Frontal cortex (tissue), 4 donors: ENCODE data around the gene B3GNT2. TPM values are rescaled to one million over a fixed set of nuclear protein-coding genes. Genes with fewer than 3 reads are reported as not detected.
"Not testable (repeated sequence)": the region's sequence is repeated elsewhere in the genome, so short reads cannot be mapped to it uniquely, and the experiment has no call there.

Experiments used
- DNase-seq, 2 donors: peaks; one replicate each; pipeline ENCODE4 v3.0.0; 2012; ENCODE audit warnings: low spot score in 2 of 2
- FAIRE-seq: peaks from 2 replicates; lab custom pipeline; 2012; peaks lifted over from hg19 to GRCh38; lab: Jason Lieb, UNC
- total RNA-seq: library from RNA; depleted of rRNA; stranded (reverse); fragments of >200 nt; gene quantifications from one replicate; pipeline ENCODE4 v1.2.3, GENCODE V29; 2014
- donor health status: control.
- donor health status: control.
- donor health status: control.

The B3GNT2 gene
- total RNA-seq, 1 donor from 2014 or later: 106 TPM

- no peak for FAIRE-seq
- no peak for DNase-seq
Measured at GRCh38 chr2:62184512-62185230, 11.2 kb upstream of the B3GNT2 start.

GRCh38 chr2:62185475-62186155 lies 10.3 kb upstream of the B3GNT2 start:
- DNase-seq: no peak
- FAIRE-seq: no peak

- DNase-seq (no peak), FAIRE-seq (no peak)
Measured at GRCh38 chr2:62186156-62186905, 9.6 kb upstream of the B3GNT2 start.

GRCh38 chr2:62187246-62187645 lies 8.7 kb upstream of the B3GNT2 start:
- FAIRE-seq: no peak
- no peak for DNase-seq

GRCh38 chr2:62188416-62188815 lies 7.5 kb upstream of the B3GNT2 start:
- FAIRE-seq (no peak), DNase-seq (no peak)

GRCh38 chr2:62189196-62189595 lies 6.7 kb upstream of the B3GNT2 start:
- no peak for FAIRE-seq

GRCh38 chr2:62192811-62193210 lies 3.1 kb upstream of the B3GNT2 start:
- FAIRE-seq (no peak), DNase-seq (no peak)

More at GRCh38 chr2:62189196-62189595, 6.7 kb upstream of the B3GNT2 start:
- DNase-seq: no peak

- FAIRE-seq (no peak), DNase-seq (no peak)
Measured at GRCh38 chr2:62194558-62195420, 1.1 kb upstream of the B3GNT2 start.

- DNase-seq: peak; percentile 39 to 59
Measured at GRCh38 chr2:62196278-62196901, 475 bp downstream of the B3GNT2 start.

GRCh38 chr2:62197011-62197924 lies 1.4 kb downstream of the B3GNT2 start:
- DNase-seq: peak in 1 of 2 donors; percentile 33

More at GRCh38 chr2:62196278-62196901, 475 bp downstream of the B3GNT2 start:
- no peak for FAIRE-seq

GRCh38 chr2:62197925-62198633 lies 2.2 kb downstream of the B3GNT2 start:
- DNase-seq (no peak), FAIRE-seq (no peak)

More at GRCh38 chr2:62197011-62197924, 1.4 kb downstream of the B3GNT2 start:
- FAIRE-seq: no peak

GRCh38 chr2:62198854-62199253 lies 2.9 kb downstream of the B3GNT2 start:
- DNase-seq, FAIRE-seq: not testable (repeated sequence)

GRCh38 chr2:62199392-62200125 lies 3.6 kb downstream of the B3GNT2 start:
- DNase-seq (no peak), FAIRE-seq (no peak)

GRCh38 chr2:62200291-62200841 lies 4.5 kb downstream of the B3GNT2 start:
- FAIRE-seq (no peak), DNase-seq (no peak)

- FAIRE-seq: no peak
- DNase-seq: no peak
Measured at GRCh38 chr2:62200868-62201267, 5.0 kb downstream of the B3GNT2 start.

- FAIRE-seq (no peak), DNase-seq (no peak)
Measured at GRCh38 chr2:62201307-62201706, 5.4 kb downstream of the B3GNT2 start.
